Measurements from ENCODE around the gene RGS7.

DNA sequence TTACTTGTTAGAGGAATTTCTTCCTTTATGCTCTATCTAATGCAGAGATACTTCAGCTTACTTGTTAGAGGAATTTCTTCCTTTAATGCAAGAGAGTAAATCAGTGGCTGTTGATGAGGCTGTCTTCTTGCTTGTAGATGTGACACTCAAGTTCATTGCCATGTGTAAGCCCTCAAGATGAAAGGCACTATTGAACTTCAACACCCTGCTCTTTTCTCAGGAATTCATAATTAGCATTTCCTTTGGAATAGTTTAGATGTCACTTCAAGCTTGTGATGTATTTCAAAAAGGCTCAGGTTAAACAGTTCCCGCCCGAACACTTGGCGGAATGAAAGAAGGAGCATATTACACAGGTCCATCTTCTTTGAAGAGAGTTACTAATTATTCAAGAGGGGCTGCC is 251.9 kb downstream of the RGS7 start:
- TF ChIP-seq, protein P1, sequence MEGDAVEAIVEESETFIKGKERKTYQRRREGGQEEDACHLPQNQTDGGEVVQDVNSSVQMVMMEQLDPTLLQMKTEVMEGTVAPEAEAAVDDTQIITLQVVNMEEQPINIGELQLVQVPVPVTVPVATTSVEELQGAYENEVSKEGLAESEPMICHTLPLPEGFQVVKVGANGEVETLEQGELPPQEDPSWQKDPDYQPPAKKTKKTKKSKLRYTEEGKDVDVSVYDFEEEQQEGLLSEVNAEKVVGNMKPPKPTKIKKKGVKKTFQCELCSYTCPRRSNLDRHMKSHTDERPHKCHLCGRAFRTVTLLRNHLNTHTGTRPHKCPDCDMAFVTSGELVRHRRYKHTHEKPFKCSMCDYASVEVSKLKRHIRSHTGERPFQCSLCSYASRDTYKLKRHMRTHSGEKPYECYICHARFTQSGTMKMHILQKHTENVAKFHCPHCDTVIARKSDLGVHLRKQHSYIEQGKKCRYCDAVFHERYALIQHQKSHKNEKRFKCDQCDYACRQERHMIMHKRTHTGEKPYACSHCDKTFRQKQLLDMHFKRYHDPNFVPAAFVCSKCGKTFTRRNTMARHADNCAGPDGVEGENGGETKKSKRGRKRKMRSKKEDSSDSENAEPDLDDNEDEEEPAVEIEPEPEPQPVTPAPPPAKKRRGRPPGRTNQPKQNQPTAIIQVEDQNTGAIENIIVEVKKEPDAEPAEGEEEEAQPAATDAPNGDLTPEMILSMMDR (IDR thresholded peaks at IDR 0.05): no peak
- TF ChIP-seq SIN3A (IDR thresholded peaks at IDR 0.05; ENCODE audit: borderline replicate concordance, insufficient read depth, low read depth, low read length): no peak
